Measurements from ENCODE around the gene PRXL2A. TPM values are rescaled to one million over a fixed set of nuclear protein-coding genes. Genes with fewer than 3 reads are reported as not detected.

Gene PRXL2A
- total and polyA plus RNA-seq, 2 of the 4 experiments (the other 2 are of a cell fraction), result 0.90 to 0.92 TPM

DNA sequence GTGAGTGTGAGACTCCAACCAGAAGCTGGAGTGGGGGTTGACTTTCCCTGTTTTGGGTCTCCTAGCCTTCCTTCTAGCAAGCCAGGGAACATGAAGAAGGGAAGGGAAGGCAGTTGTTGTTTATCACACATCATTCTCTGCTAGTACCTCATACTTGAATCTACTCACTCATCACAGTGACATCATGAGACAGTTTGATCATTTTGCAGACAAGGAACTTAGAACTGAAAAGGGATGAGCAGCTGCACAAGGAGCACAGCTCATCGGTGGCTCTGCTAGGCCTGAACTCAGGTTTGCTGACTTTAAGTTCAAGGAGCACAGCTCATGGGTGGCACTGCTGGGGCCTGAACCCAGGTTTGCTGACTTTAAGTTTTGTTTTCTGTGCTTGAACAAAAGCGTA is 19.2 kb downstream of the PRXL2A start:
- Histone ChIP-seq H3K4ac (ENCODE audit: low read depth, low read length) (no peak overlapping the region), H3K9me1 (ENCODE audit: insufficient read depth, low read length) (no peaks in the 10 kb centered on the region), H3K4me1 (ENCODE audit: control insufficient read depth, insufficient read depth, low read length) (no peaks in the 10 kb centered on the region), H2AK5ac (ENCODE audit: low read depth, low read length) (no peak overlapping the region), H2BK15ac (ENCODE audit: low read depth, low read length) (no peak overlapping the region), H2AFZ (replicated peaks; ENCODE audit: low read length, poor library complexity) (no peak overlapping the region), H2BK5ac (ENCODE audit: low read depth, low read length, poor library complexity, severe bottlenecking) (no peak overlapping the region), H2BK120ac (ENCODE audit: low read depth, low read length) (no peak overlapping the region), H3K18ac (ENCODE audit: low read depth, low read length) (no peak overlapping the region), H4K91ac (ENCODE audit: insufficient read depth, low read depth, low read length) (no peak overlapping the region), H3K4me3 (ENCODE audit: insufficient read depth, low read depth, low read length) (no peak overlapping the region), H2AK9ac (replicated peaks; ENCODE audit: low read depth, low read length, poor library complexity) (no peak overlapping the region), H3K4me2 (ENCODE audit: low read depth, low read length) (no peak overlapping the region), H3K79me1 (ENCODE audit: low read depth in 1 of 2, low read length in 2 of 2) (no peaks in the 10 kb centered on the region; a peak in 1 of 4 replicates), H2BK20ac (ENCODE audit: low read depth, low read length) (no peak overlapping the region), H4K8ac (ENCODE audit: low read depth in 2 of 2, low read length in 2 of 2) (no peak overlapping the region), H4K20me1 (ENCODE audit: insufficient read depth, low read length) (no peaks in the 10 kb centered on the region), H3K14ac (replicated peaks; ENCODE audit: low read depth, low read length) (no peak overlapping the region), H3K23ac (ENCODE audit: low read depth, low read length) (no peak overlapping the region), H3K27me3 (ENCODE audit: control insufficient read depth, insufficient read depth, low read length) (no peaks in the 10 kb centered on the region; the same call in 1 of the 2 replicates), H3K9ac (ENCODE audit: low read depth, low read length) (no peak overlapping the region), H3K36me3 (ENCODE audit: control insufficient read depth, insufficient read depth, low read length) (peaks cover 3% of the 10 kb centered on the region; the same call in 1 of the 2 replicates), H3K27ac (ENCODE audit: insufficient read depth, low read length) (no peak overlapping the region), H3K56ac (ENCODE audit: extremely low read depth, insufficient read depth, low read length) (no peak overlapping the region), H3K9me3 (ENCODE audit: control insufficient read depth, insufficient read depth, low read length) (no peaks in the 10 kb centered on the region), H4K5ac (ENCODE audit: low read depth, low read length) (no peak overlapping the region)
- no TSS peak for BruUV-seq (replicated peaks)
- ATAC-seq (ENCODE audit: low read depth) (no peak), DNase-seq (no peak)
- dilution Hi-C loops (cut with HindIII; ENCODE audit: low sequenced_read_pairs, unreplicated experiment), result no loop called here
- POLR2A ChIA-PET (ENCODE audit: unreplicated experiment), result no interaction called here
- CTCF ChIA-PET, result no interaction called here
- in situ Hi-C loops (cut with MboI; ENCODE audit: low sequenced_read_pairs), result loop anchor here (25.0 kb wide), 1 partner anchor 485 kb away; no protein-coding TSS in a partner anchor
- intact Hi-C loops (cut with micrococcal nuclease), result no loop called here
- TF ChIP-seq NFE2L2 (IDR thresholded peaks at IDR 0.05; ENCODE audit: low read depth, low read length) (no peak), SMC3 (IDR thresholded peaks at IDR 0.05; ENCODE audit: low read depth, low read length) (no peak), CEBPB (IDR thresholded peaks at IDR 0.05; ENCODE audit: low read depth, low read length) (no peak), POLR2A (IDR thresholded peaks at IDR 0.05; ENCODE audit: low read depth, low read length) (no peak), RCOR1 (IDR thresholded peaks at IDR 0.05; ENCODE audit: insufficient replicate concordance, low read length) (no peak), FOS (IDR thresholded peaks at IDR 0.05; ENCODE audit: low read depth, low read length) (no peak), MXI1 (IDR thresholded peaks at IDR 0.05; ENCODE audit: borderline replicate concordance, low read depth, low read length) (no peak), BHLHE40 (IDR thresholded peaks at IDR 0.05; ENCODE audit: low read depth, low read length) (no peak), MAFK (IDR thresholded peaks at IDR 0.05; ENCODE audit: low read depth, low read length) (no peak), RAD21 (IDR thresholded peaks at IDR 0.05; ENCODE audit: low read length) (no peak), MAZ (IDR thresholded peaks at IDR 0.05; ENCODE audit: borderline replicate concordance, low read depth, low read length) (no peak), RFX5 (IDR thresholded peaks at IDR 0.05; ENCODE audit: low read depth, low read length) (no peak), CHD1 (IDR thresholded peaks at IDR 0.05; ENCODE audit: low read depth, low read length) (no peak)
- TF ChIP-seq, protein P1, sequence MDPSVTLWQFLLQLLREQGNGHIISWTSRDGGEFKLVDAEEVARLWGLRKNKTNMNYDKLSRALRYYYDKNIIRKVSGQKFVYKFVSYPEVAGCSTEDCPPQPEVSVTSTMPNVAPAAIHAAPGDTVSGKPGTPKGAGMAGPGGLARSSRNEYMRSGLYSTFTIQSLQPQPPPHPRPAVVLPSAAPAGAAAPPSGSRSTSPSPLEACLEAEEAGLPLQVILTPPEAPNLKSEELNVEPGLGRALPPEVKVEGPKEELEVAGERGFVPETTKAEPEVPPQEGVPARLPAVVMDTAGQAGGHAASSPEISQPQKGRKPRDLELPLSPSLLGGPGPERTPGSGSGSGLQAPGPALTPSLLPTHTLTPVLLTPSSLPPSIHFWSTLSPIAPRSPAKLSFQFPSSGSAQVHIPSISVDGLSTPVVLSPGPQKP (IDR thresholded peaks at IDR 0.05; ENCODE audit: borderline replicate concordance, low read depth, low read length), result no peak
- TF ChIP-seq, protein P2, sequence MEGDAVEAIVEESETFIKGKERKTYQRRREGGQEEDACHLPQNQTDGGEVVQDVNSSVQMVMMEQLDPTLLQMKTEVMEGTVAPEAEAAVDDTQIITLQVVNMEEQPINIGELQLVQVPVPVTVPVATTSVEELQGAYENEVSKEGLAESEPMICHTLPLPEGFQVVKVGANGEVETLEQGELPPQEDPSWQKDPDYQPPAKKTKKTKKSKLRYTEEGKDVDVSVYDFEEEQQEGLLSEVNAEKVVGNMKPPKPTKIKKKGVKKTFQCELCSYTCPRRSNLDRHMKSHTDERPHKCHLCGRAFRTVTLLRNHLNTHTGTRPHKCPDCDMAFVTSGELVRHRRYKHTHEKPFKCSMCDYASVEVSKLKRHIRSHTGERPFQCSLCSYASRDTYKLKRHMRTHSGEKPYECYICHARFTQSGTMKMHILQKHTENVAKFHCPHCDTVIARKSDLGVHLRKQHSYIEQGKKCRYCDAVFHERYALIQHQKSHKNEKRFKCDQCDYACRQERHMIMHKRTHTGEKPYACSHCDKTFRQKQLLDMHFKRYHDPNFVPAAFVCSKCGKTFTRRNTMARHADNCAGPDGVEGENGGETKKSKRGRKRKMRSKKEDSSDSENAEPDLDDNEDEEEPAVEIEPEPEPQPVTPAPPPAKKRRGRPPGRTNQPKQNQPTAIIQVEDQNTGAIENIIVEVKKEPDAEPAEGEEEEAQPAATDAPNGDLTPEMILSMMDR (conservative IDR thresholded peaks at IDR 0.05; ENCODE audit: low read depth, low read length), result no peak
- TF ChIP-seq, protein P3, sequence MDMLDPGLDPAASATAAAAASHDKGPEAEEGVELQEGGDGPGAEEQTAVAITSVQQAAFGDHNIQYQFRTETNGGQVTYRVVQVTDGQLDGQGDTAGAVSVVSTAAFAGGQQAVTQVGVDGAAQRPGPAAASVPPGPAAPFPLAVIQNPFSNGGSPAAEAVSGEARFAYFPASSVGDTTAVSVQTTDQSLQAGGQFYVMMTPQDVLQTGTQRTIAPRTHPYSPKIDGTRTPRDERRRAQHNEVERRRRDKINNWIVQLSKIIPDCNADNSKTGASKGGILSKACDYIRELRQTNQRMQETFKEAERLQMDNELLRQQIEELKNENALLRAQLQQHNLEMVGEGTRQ (IDR thresholded peaks at IDR 0.05; ENCODE audit: low read depth, low read length), result no peak
- WGBS, 2 experiments (ENCODE audit: extremely low coverage in 2 of 2, insufficient read length in 1 of 2), result 90% methylated on average over 2 of the region's 2 CpGs; no CpG with 5 or more reads in 1 of the 2 experiments

Data from IMR-90 (cell line).